NCI-H69 (cell line): ENCODE measurements around the gene TRAPPC3L.
"Not testable (repeated sequence)": the region's sequence is repeated elsewhere in the genome, so short reads cannot be mapped to it uniquely, and the experiment has no call there.

Experiments used
- DNase-seq: peaks from one replicate; lab custom pipeline; 2025; lab: John Stamatoyannopoulos, UW

Gene TRAPPC3L

GRCh38 chr6:116513224-116513875 is 32.1 kb downstream of the TRAPPC3L start:
- peak; percentile 46 for DNase-seq

- DNase-seq = no peak
These were observed 32.8 kb downstream of the TRAPPC3L start for GRCh38 chr6:116512734-116513133.

- DNase-seq = peak; percentile 62
These were observed 33.3 kb downstream of the TRAPPC3L start for GRCh38 chr6:116512111-116512559.

- DNase-seq = peak; percentile 82
These were observed 33.9 kb downstream of the TRAPPC3L start, which contains the start of gene CALHM5 for GRCh38 chr6:116511424-116512110. Gene CALHM5 (plus strand): TSS chr6:116511639. CDS start chr6:116511697, 58 bp downstream.

GRCh38 chr6:116508527-116508926 is 37.0 kb downstream of the TRAPPC3L start:
- DNase-seq = no peak

- no peak for DNase-seq
These were observed 38.2 kb downstream of the TRAPPC3L start for GRCh38 chr6:116507324-116507723.

- DNase-seq = no peak
These were observed 44.5 kb downstream of the TRAPPC3L start for GRCh38 chr6:116500969-116501433.

GRCh38 chr6:116497113-116497676 is 48.3 kb downstream of the TRAPPC3L start:
- peak; percentile 39 for DNase-seq

- DNase-seq = not testable (repeated sequence)
These were observed 50.3 kb downstream of the TRAPPC3L start for GRCh38 chr6:116495161-116495560.

GRCh38 chr6:116492331-116493067 is 53.0 kb downstream of the TRAPPC3L start:
- DNase-seq = no peak

GRCh38 chr6:116491610-116492330 is 53.7 kb downstream of the TRAPPC3L start:
- DNase-seq = no peak

GRCh38 chr6:116485559-116486184 is 59.8 kb downstream of the TRAPPC3L start:
- no peak for DNase-seq

- DNase-seq = no peak
These were observed 61.9 kb downstream of the TRAPPC3L start for GRCh38 chr6:116483616-116484015.

GRCh38 chr6:116482780-116483179 is 62.7 kb downstream of the TRAPPC3L start:
- no peak for DNase-seq

- DNase-seq = peak; percentile 8
These were observed 69.3 kb downstream of the TRAPPC3L start for GRCh38 chr6:116476002-116476678.

GRCh38 chr6:116475141-116475540 is 70.3 kb downstream of the TRAPPC3L start:
- no peak for DNase-seq

GRCh38 chr6:116472706-116473105 is 72.8 kb downstream of the TRAPPC3L start:
- DNase-seq = no peak

- DNase-seq = no peak
These were observed 74.0 kb downstream of the TRAPPC3L start for GRCh38 chr6:116471531-116471930.

GRCh38 chr6:116468293-116468692 is 77.2 kb downstream of the TRAPPC3L start:
- no peak for DNase-seq

GRCh38 chr6:116467514-116467913 is 78.0 kb downstream of the TRAPPC3L start:
- DNase-seq = no peak

GRCh38 chr6:116467096-116467495 is 78.4 kb downstream of the TRAPPC3L start:
- DNase-seq = peak; percentile 18
